Measurements from ENCODE around the gene DHTKD1. TPM values are rescaled to one million over a fixed set of nuclear protein-coding genes. Genes with fewer than 3 reads are reported as not detected.

Gene DHTKD1
- total RNA-seq, 1 donor from 2014 or later: 20.6 TPM

- peaks cover 60% of the 10 kb centered on the region for H3K36me3 Mint-ChIP-seq (ENCODE audit: low read depth)
Observed at GRCh38 chr10:12121673-12122072, 52.9 kb downstream of the DHTKD1 start.

GRCh38 chr10:12129222-12130111 lies 60.7 kb downstream of the DHTKD1 start, which contains the start of gene SEC61A2:
SEC61A2 (plus strand) TSS chr10:12129677; CDS start chr10:12129788, 111 bp downstream.
- Mint-ChIP-seq H3K4me3 (ENCODE audit: low read depth) (peak within 1 kb of the TSS; percentile 87), H3K4me1 (ENCODE audit: low read depth) (peaks cover 25% of the 10 kb centered on the region), H3K36me3 (ENCODE audit: low read depth) (peaks cover 24% of the 10 kb centered on the region), H3K27me3 (ENCODE audit: low read depth) (no peaks in the 10 kb centered on the region), H3K27ac (peak within 1 kb of the TSS; percentile 71), H3K9me3 (no peaks in the 10 kb centered on the region)
- intact Hi-C loops (cut with micrococcal nuclease): loop anchor here (1.0 kb wide), 3 partner anchors 52 to 86 kb away; partner anchors contain the start of gene DHTKD1
- peak; percentile 97 for DNase-seq (ENCODE audit: low spot score)

More at GRCh38 chr10:12121673-12122072, 52.9 kb downstream of the DHTKD1 start:
- no peaks in the 10 kb centered on the region for H3K9me3 Mint-ChIP-seq
- H3K4me3 Mint-ChIP-seq (ENCODE audit: low read depth): no peak overlapping the region
- peak overlapping the region; percentile 96 for H3K27ac Mint-ChIP-seq
- no peaks in the 10 kb centered on the region for H3K27me3 Mint-ChIP-seq (ENCODE audit: low read depth)
- peaks cover 26% of the 10 kb centered on the region for H3K4me1 Mint-ChIP-seq (ENCODE audit: low read depth)
- intact Hi-C loops (cut with micrococcal nuclease): loop anchor here (1.0 to 5.0 kb wide), 6 partner anchors 8 to 258 kb away; partner anchors contain the start of genes CDC123, DHTKD1 and NUDT5
- no peak for DNase-seq (ENCODE audit: low spot score)

- no peak for DNase-seq (ENCODE audit: low spot score)
- Mint-ChIP-seq H3K9me3 (no peaks in the 10 kb centered on the region), H3K4me1 (ENCODE audit: low read depth) (peaks cover 25% of the 10 kb centered on the region), H3K27ac (peak overlapping the region; percentile 71), H3K4me3 (ENCODE audit: low read depth) (peak overlapping the region; percentile 87), H3K36me3 (ENCODE audit: low read depth) (peaks cover 24% of the 10 kb centered on the region), H3K27me3 (ENCODE audit: low read depth) (no peaks in the 10 kb centered on the region)
- intact Hi-C loops (cut with micrococcal nuclease): loop anchor here (1.0 kb wide), 1 partner anchor 62 kb away; the partner anchor contains the start of gene DHTKD1
Observed at GRCh38 chr10:12130237-12130872, 61.6 kb downstream of the DHTKD1 start.

GRCh38 chr10:12135631-12136030 lies 66.9 kb downstream of the DHTKD1 start:
- H3K4me3 Mint-ChIP-seq (ENCODE audit: low read depth): no peak overlapping the region

GRCh38 chr10:12140038-12140437 lies 71.3 kb downstream of the DHTKD1 start:
- H3K36me3 Mint-ChIP-seq (ENCODE audit: low read depth): peaks cover 55% of the 10 kb centered on the region
- H3K27ac Mint-ChIP-seq: no peak overlapping the region
- no peak for DNase-seq (ENCODE audit: low spot score)
- H3K4me1 Mint-ChIP-seq (ENCODE audit: low read depth): no peaks in the 10 kb centered on the region
- intact Hi-C loops (cut with micrococcal nuclease): no loop called here
- H3K27me3 Mint-ChIP-seq (ENCODE audit: low read depth): no peaks in the 10 kb centered on the region
- no peaks in the 10 kb centered on the region for H3K9me3 Mint-ChIP-seq
- no peak overlapping the region for H3K4me3 Mint-ChIP-seq (ENCODE audit: low read depth)

More at GRCh38 chr10:12135631-12136030, 66.9 kb downstream of the DHTKD1 start:
- DNase-seq (ENCODE audit: low spot score): no peak
- Mint-ChIP-seq H3K36me3 (ENCODE audit: low read depth) (peaks cover 41% of the 10 kb centered on the region), H3K27ac (no peak overlapping the region), H3K4me1 (ENCODE audit: low read depth) (peaks cover 9% of the 10 kb centered on the region), H3K27me3 (ENCODE audit: low read depth) (no peaks in the 10 kb centered on the region), H3K9me3 (no peaks in the 10 kb centered on the region)
- intact Hi-C loops (cut with micrococcal nuclease): no loop called here

- Mint-ChIP-seq H3K4me3 (ENCODE audit: low read depth) (no peak overlapping the region), H3K36me3 (ENCODE audit: low read depth) (peaks cover 60% of the 10 kb centered on the region), H3K27me3 (ENCODE audit: low read depth) (no peaks in the 10 kb centered on the region), H3K4me1 (ENCODE audit: low read depth) (peaks cover 3% of the 10 kb centered on the region), H3K27ac (peak overlapping the region; percentile 39), H3K9me3 (no peaks in the 10 kb centered on the region)
- no peak for DNase-seq (ENCODE audit: low spot score)
- intact Hi-C loops (cut with micrococcal nuclease): no loop called here
Observed at GRCh38 chr10:12144538-12144937, 75.8 kb downstream of the DHTKD1 start.

GRCh38 chr10:12150163-12150562 lies 81.4 kb downstream of the DHTKD1 start:
- intact Hi-C loops (cut with micrococcal nuclease): no loop called here
- Mint-ChIP-seq H3K27me3 (ENCODE audit: low read depth) (no peaks in the 10 kb centered on the region), H3K4me3 (ENCODE audit: low read depth) (no peak overlapping the region), H3K4me1 (ENCODE audit: low read depth) (peaks cover 3% of the 10 kb centered on the region), H3K27ac (no peak overlapping the region), H3K36me3 (ENCODE audit: low read depth) (peaks cover 39% of the 10 kb centered on the region), H3K9me3 (no peaks in the 10 kb centered on the region)
- no peak for DNase-seq (ENCODE audit: low spot score)

GRCh38 chr10:12154516-12154915 lies 85.8 kb downstream of the DHTKD1 start:
- H3K9me3 Mint-ChIP-seq: no peaks in the 10 kb centered on the region
- H3K36me3 Mint-ChIP-seq (ENCODE audit: low read depth): peaks cover 40% of the 10 kb centered on the region
- no peak overlapping the region for H3K4me3 Mint-ChIP-seq (ENCODE audit: low read depth)
- H3K4me1 Mint-ChIP-seq (ENCODE audit: low read depth): no peaks in the 10 kb centered on the region
- intact Hi-C loops (cut with micrococcal nuclease): no loop called here
- H3K27ac Mint-ChIP-seq: no peak overlapping the region
- no peaks in the 10 kb centered on the region for H3K27me3 Mint-ChIP-seq (ENCODE audit: low read depth)
- no peak for DNase-seq (ENCODE audit: low spot score)

GRCh38 chr10:12156367-12157123 lies 87.8 kb downstream of the DHTKD1 start:
- no peaks in the 10 kb centered on the region for H3K9me3 Mint-ChIP-seq
- DNase-seq (ENCODE audit: low spot score): no peak
- intact Hi-C loops (cut with micrococcal nuclease): no loop called here
- no peak overlapping the region for H3K4me3 Mint-ChIP-seq (ENCODE audit: low read depth)
- H3K36me3 Mint-ChIP-seq (ENCODE audit: low read depth): peaks cover 39% of the 10 kb centered on the region
- no peaks in the 10 kb centered on the region for H3K27me3 Mint-ChIP-seq (ENCODE audit: low read depth)
- no peak overlapping the region for H3K27ac Mint-ChIP-seq
- no peaks in the 10 kb centered on the region for H3K4me1 Mint-ChIP-seq (ENCODE audit: low read depth)

GRCh38 chr10:12158111-12158510 lies 89.4 kb downstream of the DHTKD1 start:
- Mint-ChIP-seq H3K9me3 (no peaks in the 10 kb centered on the region), H3K4me3 (ENCODE audit: low read depth) (no peak overlapping the region), H3K36me3 (ENCODE audit: low read depth) (peaks cover 47% of the 10 kb centered on the region), H3K4me1 (ENCODE audit: low read depth) (no peaks in the 10 kb centered on the region), H3K27ac (no peak overlapping the region), H3K27me3 (ENCODE audit: low read depth) (no peaks in the 10 kb centered on the region)
- intact Hi-C loops (cut with micrococcal nuclease): no loop called here
- DNase-seq (ENCODE audit: low spot score): no peak

GRCh38 chr10:12160664-12161063 lies 91.9 kb downstream of the DHTKD1 start:
- Mint-ChIP-seq H3K4me1 (ENCODE audit: low read depth) (no peaks in the 10 kb centered on the region), H3K9me3 (no peaks in the 10 kb centered on the region), H3K36me3 (ENCODE audit: low read depth) (peaks cover 54% of the 10 kb centered on the region), H3K4me3 (ENCODE audit: low read depth) (no peak overlapping the region), H3K27ac (no peak overlapping the region), H3K27me3 (ENCODE audit: low read depth) (no peaks in the 10 kb centered on the region)
- DNase-seq (ENCODE audit: low spot score): no peak
- intact Hi-C loops (cut with micrococcal nuclease): no loop called here

- no peaks in the 10 kb centered on the region for H3K27me3 Mint-ChIP-seq (ENCODE audit: low read depth)
- DNase-seq (ENCODE audit: low spot score): no peak
- H3K4me1 Mint-ChIP-seq (ENCODE audit: low read depth): no peaks in the 10 kb centered on the region
- peaks cover 55% of the 10 kb centered on the region for H3K36me3 Mint-ChIP-seq (ENCODE audit: low read depth)
- H3K9me3 Mint-ChIP-seq: no peaks in the 10 kb centered on the region
- intact Hi-C loops (cut with micrococcal nuclease): no loop called here
- H3K4me3 Mint-ChIP-seq (ENCODE audit: low read depth): no peak overlapping the region
- no peak overlapping the region for H3K27ac Mint-ChIP-seq
Observed at GRCh38 chr10:12162927-12163326, 94.2 kb downstream of the DHTKD1 start.
